Liver (tissue), 9 donors: ENCODE measurements around the gene EHD1. TPM values are rescaled to one million over a fixed set of nuclear protein-coding genes. Genes with fewer than 3 reads are reported as not detected.

Source experiments
- DNase-seq: peaks from one replicate; pipeline ENCODE4 v3.0.0-alpha.2; 2017; ENCODE audit warnings: low spot score
- H3K27ac ChIP-seq, 2 donors: one replicate each; pipeline ENCODE4 v1.7.0; 2013; ENCODE audit warnings: inconsistent platforms in 2 of 2, low read length in 2 of 2, control low read depth in 1 of 2, low read depth in 1 of 2, mild to moderate bottlenecking in 1 of 2
- H3K27me3 ChIP-seq, 4 donors: one replicate each; pipeline versions ENCODE4 v1.6.1 to v1.7.0; 2013; ENCODE audit warnings: low read length in 3 of 4, inconsistent platforms in 1 of 4, mild to moderate bottlenecking in 1 of 4, moderate library complexity in 1 of 4; ENCODE audit not compliant: control insufficient read depth in 4 of 4, insufficient read depth in 4 of 4
- H3K36me3 ChIP-seq, 4 donors: one replicate each; pipeline versions ENCODE4 v1.6.1 to v1.7.0; 2013; ENCODE audit warnings: low read length in 3 of 4, mild to moderate bottlenecking in 3 of 4, low read depth in 1 of 4, moderate library complexity in 1 of 4; ENCODE audit not compliant: control insufficient read depth in 4 of 4, insufficient read depth in 3 of 4
- H3K4me1 ChIP-seq, 4 donors: one replicate each; pipeline versions ENCODE4 v1.6.1 to v1.7.0; 2013; ENCODE audit warnings: low read length in 3 of 4, mild to moderate bottlenecking in 3 of 4, moderate library complexity in 1 of 4; ENCODE audit not compliant: control insufficient read depth in 4 of 4, insufficient read depth in 4 of 4
- H3K4me3 ChIP-seq, 3 donors: one replicate each; pipeline versions ENCODE4 v1.6.1 to v1.7.0; 2013; ENCODE audit warnings: low read length in 3 of 3, control low read depth in 1 of 3, low read depth in 1 of 3, mild to moderate bottlenecking in 1 of 3
- H3K9ac ChIP-seq, 2 donors: one replicate each; pipeline ENCODE4 v1.7.0; 2013; ENCODE audit warnings: low read length in 2 of 2, mild to moderate bottlenecking in 2 of 2, moderate library complexity in 2 of 2, control low read depth in 1 of 2, low read depth in 1 of 2
- H3K9me3 ChIP-seq, 4 donors: one replicate each; pipeline versions ENCODE4 v1.6.1 to v1.7.0; 2013; ENCODE audit warnings: low read length in 3 of 4; ENCODE audit not compliant: control insufficient read depth in 4 of 4
- ATF3 ChIP-seq: IDR thresholded peaks from 2 replicates; pipeline ENCODE4 v1.6.1; 2016; ENCODE audit warnings: antibody characterized with exemption
- CTCF ChIP-seq: fragments of 150-350 bp; IDR thresholded peaks from 2 replicates; pipeline ENCODE4 v1.5.1; 2017; ENCODE audit warnings: improper control_type of control experiment, low read depth, low read length; ENCODE audit not compliant: missing input control
- EGR1 ChIP-seq, 2 donors: IDR thresholded peaks; 2 replicates each; pipeline ENCODE4 v1.6.1; 2016 to 2018; ENCODE audit warnings: antibody characterized with exemption in 2 of 2, low read depth in 2 of 2
- FOXA1 ChIP-seq: IDR thresholded peaks from 2 replicates; pipeline ENCODE4 v1.6.1; 2016; ENCODE audit warnings: antibody characterized with exemption
- FOXA2 ChIP-seq: IDR thresholded peaks from 2 replicates; pipeline ENCODE4 v1.6.1; 2016; ENCODE audit warnings: antibody characterized with exemption
- GABPA ChIP-seq, 2 donors: IDR thresholded peaks in 1 of 2; conservative IDR thresholded peaks in 1 of 2; 2 replicates each; pipeline ENCODE4 v1.6.1; 2016; ENCODE audit warnings: antibody characterized with exemption in 2 of 2, mild to moderate bottlenecking in 1 of 2, moderate library complexity in 1 of 2
- HNF4A ChIP-seq, 2 donors: conservative IDR thresholded peaks; 2 replicates each; pipeline ENCODE4 v1.6.1; 2016; ENCODE audit warnings: antibody characterized with exemption in 2 of 2, mild to moderate bottlenecking in 2 of 2
- HNF4G ChIP-seq: IDR thresholded peaks from 2 replicates; pipeline ENCODE4 v1.6.1; 2016; ENCODE audit warnings: antibody characterized with exemption
- NR2F2 ChIP-seq: IDR thresholded peaks from 2 replicates; pipeline ENCODE4 v1.6.1; 2016; ENCODE audit warnings: antibody characterized with exemption
- RAD21 ChIP-seq, 2 donors: IDR thresholded peaks; 2 replicates each; pipeline ENCODE4 v1.6.1; 2016; ENCODE audit warnings: antibody characterized with exemption in 2 of 2, mild to moderate bottlenecking in 2 of 2
- RXRA ChIP-seq, 2 donors: IDR thresholded peaks; 2 replicates each; pipeline ENCODE4 v1.6.1; 2017 to 2018; ENCODE audit warnings: antibody characterized with exemption in 2 of 2, mild to moderate bottlenecking in 1 of 2
- SP1 ChIP-seq: IDR thresholded peaks from 2 replicates; pipeline ENCODE4 v1.6.1; 2018; ENCODE audit warnings: antibody characterized with exemption, mild to moderate bottlenecking
- TAF1 ChIP-seq: conservative IDR thresholded peaks from 2 replicates; pipeline ENCODE4 v1.6.1; 2016; ENCODE audit warnings: antibody characterized with exemption, mild to moderate bottlenecking
- YY1 ChIP-seq: IDR thresholded peaks from 2 replicates; pipeline ENCODE4 v1.6.1; 2016; ENCODE audit warnings: antibody characterized with exemption, mild to moderate bottlenecking
- ZBTB33 ChIP-seq: IDR thresholded peaks from 2 replicates; pipeline ENCODE4 v1.6.1; 2016; ENCODE audit warnings: antibody characterized with exemption
- WGBS: extraction: QIAGEN DNeasy Blood & Tissue Kit; methylation state at CpG from one replicate; pipeline ENCODE4 v1.1.7; 2013; 5-methylcytosine and 5-hydroxymethylcytosine counted together
- polyA plus RNA-seq, 2 donors: library from polyadenylated mRNA; stranded (reverse) in 1 of 2; unstranded in 1 of 2; fragments of 200-250 nt in 1 of 2; fragments of >200 nt in 1 of 2; fragmentation: Nextera tagmentation in 1 of 2; extraction: Ambion mirVana in 1 of 2; gene quantifications; one replicate each; pipeline versions ENCODE4 v1.2.1 to v1.2.3, GENCODE V29; 2013 to 2015
- total RNA-seq, 2 donors: library from RNA; depleted of rRNA; stranded (reverse); fragments of >200 nt; gene quantifications; one replicate each; pipeline ENCODE4 v1.2.3, GENCODE V29; 2014
- TF ChIP-seq, protein P1 (sequence below): IDR thresholded peaks from 2 replicates; pipeline ENCODE4 v1.6.1; 2016; ENCODE audit warnings: antibody characterized with exemption, mild to moderate bottlenecking
- TF ChIP-seq, protein P2 (sequence below): IDR thresholded peaks from 2 replicates; pipeline ENCODE4 v1.6.1; 2016; ENCODE audit warnings: antibody characterized with exemption
- donor health status: healthy.
- donor health status: healthy.
- donor health status: healthy.
- donor health status: healthy.
- donor health status: healthy.

Gene EHD1
- total and polyA plus RNA-seq, 4 donors: 8.3 to 36.4 (median 19.2) TPM

DNA sequence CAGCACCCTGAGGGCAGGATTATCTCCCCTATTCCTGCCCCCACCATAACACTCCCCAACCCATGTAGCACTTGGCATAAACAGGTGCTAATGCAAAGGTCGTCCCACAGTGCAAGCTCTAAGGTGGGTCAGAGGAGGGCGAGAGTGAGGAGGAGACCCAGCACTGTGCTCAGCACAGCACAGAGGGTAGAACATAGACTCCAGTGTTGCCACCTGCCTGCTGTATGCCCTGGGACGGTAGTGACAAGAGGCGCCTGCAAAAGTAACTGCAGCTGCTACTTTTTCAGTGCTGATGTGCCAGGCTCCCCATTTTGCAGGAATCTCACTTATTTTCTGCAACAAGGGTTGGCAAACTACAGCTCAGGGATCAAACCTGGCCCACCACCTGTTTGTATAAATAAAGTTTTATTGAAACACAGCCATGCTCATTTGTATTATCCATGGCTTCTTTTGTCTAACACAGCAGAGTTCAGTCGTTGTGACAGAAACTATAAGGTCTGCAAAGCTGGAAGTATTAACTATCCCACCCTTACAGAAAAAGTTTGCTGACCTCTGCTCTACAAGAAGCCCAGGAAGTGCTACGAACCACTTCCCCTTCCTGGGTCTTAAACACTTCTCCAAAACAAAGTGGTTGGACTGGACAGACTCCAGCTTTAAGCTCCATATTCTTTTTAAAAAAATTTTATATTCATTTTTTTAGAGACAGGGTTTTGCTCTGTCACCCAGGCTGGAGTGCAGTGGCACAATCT is 17.0 kb downstream of the EHD1 start:
- TF ChIP-seq ATF3 (no peak), HNF4G (no peak), RXRA (IDR thresholded peaks at IDR 0.05) (peak in 1 of 2 donors; percentile 10), TAF1 (no peak)
- TF ChIP-seq, protein P1, sequence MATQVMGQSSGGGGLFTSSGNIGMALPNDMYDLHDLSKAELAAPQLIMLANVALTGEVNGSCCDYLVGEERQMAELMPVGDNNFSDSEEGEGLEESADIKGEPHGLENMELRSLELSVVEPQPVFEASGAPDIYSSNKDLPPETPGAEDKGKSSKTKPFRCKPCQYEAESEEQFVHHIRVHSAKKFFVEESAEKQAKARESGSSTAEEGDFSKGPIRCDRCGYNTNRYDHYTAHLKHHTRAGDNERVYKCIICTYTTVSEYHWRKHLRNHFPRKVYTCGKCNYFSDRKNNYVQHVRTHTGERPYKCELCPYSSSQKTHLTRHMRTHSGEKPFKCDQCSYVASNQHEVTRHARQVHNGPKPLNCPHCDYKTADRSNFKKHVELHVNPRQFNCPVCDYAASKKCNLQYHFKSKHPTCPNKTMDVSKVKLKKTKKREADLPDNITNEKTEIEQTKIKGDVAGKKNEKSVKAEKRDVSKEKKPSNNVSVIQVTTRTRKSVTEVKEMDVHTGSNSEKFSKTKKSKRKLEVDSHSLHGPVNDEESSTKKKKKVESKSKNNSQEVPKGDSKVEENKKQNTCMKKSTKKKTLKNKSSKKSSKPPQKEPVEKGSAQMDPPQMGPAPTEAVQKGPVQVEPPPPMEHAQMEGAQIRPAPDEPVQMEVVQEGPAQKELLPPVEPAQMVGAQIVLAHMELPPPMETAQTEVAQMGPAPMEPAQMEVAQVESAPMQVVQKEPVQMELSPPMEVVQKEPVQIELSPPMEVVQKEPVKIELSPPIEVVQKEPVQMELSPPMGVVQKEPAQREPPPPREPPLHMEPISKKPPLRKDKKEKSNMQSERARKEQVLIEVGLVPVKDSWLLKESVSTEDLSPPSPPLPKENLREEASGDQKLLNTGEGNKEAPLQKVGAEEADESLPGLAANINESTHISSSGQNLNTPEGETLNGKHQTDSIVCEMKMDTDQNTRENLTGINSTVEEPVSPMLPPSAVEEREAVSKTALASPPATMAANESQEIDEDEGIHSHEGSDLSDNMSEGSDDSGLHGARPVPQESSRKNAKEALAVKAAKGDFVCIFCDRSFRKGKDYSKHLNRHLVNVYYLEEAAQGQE: no peak
- Histone ChIP-seq H3K36me3 (peaks cover 0 to 4% (median 3%) of the 10 kb centered on the region in 4 donors), H3K4me3 (no peak overlapping the region), H3K4me1 (peaks cover 14 to 47% (median 41%) of the 10 kb centered on the region in 4 donors), H3K27ac (no peak overlapping the region), H3K27me3 (no peaks in the 10 kb centered on the region), H3K9ac (no peak overlapping the region), H3K9me3 (no peaks in the 10 kb centered on the region)
- DNase-seq: no peak
- 84% methylated on average over 6 of the region's 6 CpGs for WGBS

GRCh38 chr11:64859542-64860414 is 18.6 kb downstream of the EHD1 start:
- peak overlapping the region; percentile 51 to 64 for H3K27ac ChIP-seq
- H3K27me3 ChIP-seq: no peaks in the 10 kb centered on the region
- peaks cover 11 to 41% (median 36%) of the 10 kb centered on the region in 4 donors for H3K4me1 ChIP-seq
- H3K9me3 ChIP-seq: no peaks in the 10 kb centered on the region
- H3K9ac ChIP-seq: no peak overlapping the region
- H3K36me3 ChIP-seq: peaks cover 0 to 7% (median 3%) of the 10 kb centered on the region in 4 donors
- DNase-seq: no peak
- H3K4me3 ChIP-seq: no peak overlapping the region
- WGBS: 92% methylated on average over 33 of the region's 33 CpGs
- TF ChIP-seq FOXA1: no peak
- no peak for TF ChIP-seq ATF3
- no peak for TF ChIP-seq NR2F2
- TF ChIP-seq HNF4G: no peak
- TF ChIP-seq, protein P1: no peak
- TF ChIP-seq ZBTB33: no peak
- no peak for TF ChIP-seq YY1
- no peak for TF ChIP-seq RXRA (IDR thresholded peaks at IDR 0.05)
- no peak for TF ChIP-seq EGR1 (IDR thresholded peaks at IDR 0.05; ENCODE audit: low read depth in 2 of 2)
- TF ChIP-seq HNF4A (conservative IDR thresholded peaks at IDR 0.05): no peak
- TF ChIP-seq SP1: no peak
- TF ChIP-seq FOXA2: no peak
- TF ChIP-seq TAF1: no peak
- no peak for TF ChIP-seq GABPA (IDR thresholded peaks at IDR 0.05 in 1 of 2, conservative IDR thresholded peaks at IDR 0.05 in 1 of 2)
- TF ChIP-seq CTCF: no peak
- TF ChIP-seq, protein P2, sequence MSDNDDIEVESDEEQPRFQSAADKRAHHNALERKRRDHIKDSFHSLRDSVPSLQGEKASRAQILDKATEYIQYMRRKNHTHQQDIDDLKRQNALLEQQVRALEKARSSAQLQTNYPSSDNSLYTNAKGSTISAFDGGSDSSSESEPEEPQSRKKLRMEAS: no peak
- no peak for TF ChIP-seq RAD21 (IDR thresholded peaks at IDR 0.05)
